GM18907 (cell line): ENCODE measurements around the gene MPHOSPH6.
"Not testable (repeated sequence)": the region's sequence is repeated elsewhere in the genome, so short reads cannot be mapped to it uniquely, and the experiment has no call there.

ENCODE experiments used
- ATAC-seq: cut with Tn5 transposase; IDR thresholded peaks from one replicate; pipeline ENCODE4 v1.9.1; 2021; ENCODE audit warnings: mild to moderate bottlenecking, moderate library complexity; ENCODE audit not compliant: unreplicated experiment

MPHOSPH6 gene

GRCh38 chr16:82124651-82125050 lies 45.4 kb downstream of the MPHOSPH6 start:
- ATAC-seq = no peak

- ATAC-seq = no peak
Observed at GRCh38 chr16:82119405-82119804, 50.6 kb downstream of the MPHOSPH6 start.

- no peak for ATAC-seq
Observed at GRCh38 chr16:82118749-82119148, 51.3 kb downstream of the MPHOSPH6 start.

GRCh38 chr16:82116535-82116934 lies 53.5 kb downstream of the MPHOSPH6 start:
- ATAC-seq = no peak

GRCh38 chr16:82113741-82114140 lies 56.3 kb downstream of the MPHOSPH6 start:
- ATAC-seq = no peak

GRCh38 chr16:82111944-82112343 lies 58.1 kb downstream of the MPHOSPH6 start:
- ATAC-seq = no peak

- ATAC-seq = not testable (repeated sequence)
Observed at GRCh38 chr16:82109266-82109665, 60.8 kb downstream of the MPHOSPH6 start.

- ATAC-seq = no peak
Observed at GRCh38 chr16:82108774-82109173, 61.2 kb downstream of the MPHOSPH6 start.

- no peak for ATAC-seq
Observed at GRCh38 chr16:82108100-82108499, 61.9 kb downstream of the MPHOSPH6 start.

- ATAC-seq = no peak
Observed at GRCh38 chr16:82105107-82105506, 64.9 kb downstream of the MPHOSPH6 start.
